Inferior parietal cortex (tissue), 1 donor: ENCODE results near the gene UNC5C.
A peak's percentile ranks its signal among the peaks of the same experiment; 100 is the strongest.

Experiments
- DNase-seq: peaks from one replicate; pipeline ENCODE4 v3.0.0-alpha.2; 2016; ENCODE audit errors: extremely low spot score

Gene UNC5C

DNA sequence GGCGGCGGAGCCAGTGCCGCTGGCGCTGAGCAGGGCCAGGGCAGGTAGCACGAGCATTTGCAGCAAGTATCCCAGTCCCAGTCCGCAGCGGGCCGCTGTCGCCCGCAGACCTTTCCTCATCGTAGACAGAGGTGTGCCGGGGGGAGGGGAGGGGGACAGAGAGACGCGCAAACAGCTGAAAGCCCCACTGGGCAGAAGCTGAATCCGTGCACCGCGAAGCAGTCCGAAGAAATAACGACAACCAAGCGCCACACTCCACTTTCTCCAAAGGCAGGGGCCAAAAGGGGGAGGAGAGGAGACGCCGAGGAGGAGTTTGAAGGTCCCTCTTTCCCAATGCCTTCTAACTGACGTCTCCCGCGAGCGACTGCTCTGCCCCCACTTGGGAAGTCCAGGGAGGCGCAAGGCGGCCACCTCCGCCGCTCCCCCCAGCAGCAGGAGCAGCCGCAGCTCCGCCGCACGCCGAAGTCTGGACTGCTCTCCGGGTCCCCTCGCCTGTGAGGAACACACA lies at the start of gene UNC5C:
TSS of gene UNC5C (minus strand) at position 236 of the 508 bp plus-strand sequence.
- peak; percentile 76 for DNase-seq

GRCh38 chr4:95596676-95597075 lies 47.9 kb upstream of the UNC5C start:
- DNase-seq: no peak

DNA sequence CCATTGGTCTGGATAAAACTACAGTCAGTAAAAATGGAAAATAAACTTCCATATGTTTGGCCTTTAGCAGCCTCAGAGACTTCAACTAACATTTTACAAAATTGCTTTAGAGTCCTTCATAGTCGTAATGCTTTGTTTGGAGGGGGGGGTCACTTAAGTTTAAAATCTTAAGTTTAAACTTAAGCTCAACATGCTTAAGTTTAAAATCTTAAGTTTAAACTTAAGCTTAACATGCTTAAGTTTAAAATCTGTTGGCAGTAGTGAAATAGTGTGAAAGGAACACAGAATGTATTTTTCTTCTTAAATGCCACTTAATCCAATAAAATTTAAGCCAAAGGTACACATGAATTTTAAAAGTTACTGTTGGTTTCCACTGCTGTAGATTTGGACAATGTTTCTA lies 45.9 kb upstream of the UNC5C start:
- no peak for DNase-seq

GRCh38 chr4:95594013-95594412 lies 45.2 kb upstream of the UNC5C start:
- DNase-seq: no peak

DNA sequence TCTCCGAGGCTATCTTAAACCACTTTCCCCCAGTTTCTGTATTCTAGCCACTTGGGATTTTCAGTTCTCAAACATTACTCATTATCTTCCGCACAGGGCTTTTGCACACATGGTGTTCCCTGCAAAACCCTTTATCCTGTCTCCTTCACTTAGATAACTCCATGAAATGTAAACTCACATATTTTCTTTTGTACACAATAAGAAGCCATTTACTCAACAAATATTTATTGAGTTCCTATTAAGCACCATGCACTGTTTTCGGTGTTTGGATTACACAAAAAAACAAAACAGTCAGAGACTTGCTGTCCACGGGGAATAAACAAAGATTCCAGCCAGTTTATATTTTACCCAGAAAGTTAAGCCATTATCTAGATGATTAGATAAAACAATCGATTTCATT lies 42.5 kb upstream of the UNC5C start:
- DNase-seq: no peak

GRCh38 chr4:95590615-95591014 lies 41.8 kb upstream of the UNC5C start:
- no peak for DNase-seq

DNA sequence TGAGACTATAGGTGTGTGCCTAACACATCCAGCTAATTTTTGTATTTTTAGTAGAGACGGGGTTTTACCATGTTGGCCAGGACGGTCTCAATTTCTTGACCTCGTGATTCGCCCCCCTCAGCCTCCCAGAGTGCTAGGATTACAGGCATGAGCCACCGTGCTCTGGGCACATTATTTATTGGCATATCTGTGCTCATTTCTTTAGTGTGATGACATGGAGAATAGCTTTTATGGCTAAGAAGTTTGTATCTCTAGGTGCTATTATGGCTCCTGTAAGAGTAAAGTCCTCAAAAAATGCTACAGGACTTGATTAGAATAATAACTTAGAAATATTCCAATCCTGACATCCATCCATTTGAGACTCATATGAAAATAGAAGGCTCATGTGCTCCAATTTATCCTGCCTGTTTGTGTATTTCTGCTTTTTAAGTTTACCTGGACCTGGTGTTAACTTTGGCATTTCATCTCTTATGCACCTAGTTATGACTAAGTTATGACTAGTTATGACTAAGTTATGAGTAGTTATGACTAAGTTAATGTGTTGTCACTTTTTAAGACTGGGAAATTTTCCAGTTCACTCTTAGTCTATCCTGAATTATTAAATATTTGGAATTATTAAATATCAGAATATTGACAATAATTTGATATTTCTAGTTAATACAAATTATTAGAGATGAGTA lies 36.4 kb upstream of the UNC5C start:
- no peak for DNase-seq

- DNase-seq: no peak
Observed at GRCh38 chr4:95580226-95580625, 31.5 kb upstream of the UNC5C start.

GRCh38 chr4:95572304-95572991 lies 23.7 kb upstream of the UNC5C start:
- DNase-seq: no peak

GRCh38 chr4:95571577-95571976 lies 22.8 kb upstream of the UNC5C start:
- DNase-seq: no peak

DNA sequence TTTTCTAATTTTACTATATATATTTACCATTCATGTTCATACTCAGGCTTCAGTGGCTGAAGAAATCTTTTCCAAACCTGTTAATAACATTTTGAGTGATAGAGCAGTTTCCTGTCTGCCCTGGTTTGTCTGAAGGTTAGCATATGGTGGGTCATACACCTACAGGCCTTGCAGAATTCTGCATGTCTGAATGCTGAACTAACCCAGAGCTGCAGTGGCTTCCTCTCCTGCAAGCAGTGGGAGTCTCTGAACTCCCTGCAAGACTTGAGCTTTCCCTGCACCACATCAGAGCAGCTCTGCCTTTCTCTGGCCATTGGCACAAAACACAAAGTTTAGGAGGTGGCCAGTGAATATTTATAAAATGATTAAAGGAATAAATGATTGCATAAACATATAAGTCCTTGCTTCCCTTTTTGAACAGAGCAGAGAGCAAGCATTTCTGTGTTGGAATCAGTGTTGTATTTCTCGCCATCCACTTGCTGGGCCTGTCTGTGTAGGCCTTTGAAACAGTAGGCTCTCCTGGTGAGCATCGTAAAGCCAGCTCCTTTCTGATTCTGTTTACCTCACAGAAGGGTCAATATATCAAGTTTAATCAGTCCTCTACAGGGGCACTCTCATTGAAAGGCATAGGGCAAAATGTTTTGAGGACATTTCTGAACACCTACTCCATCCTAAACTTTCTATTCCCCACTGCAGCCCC lies 15.0 kb upstream of the UNC5C start:
- DNase-seq: no peak

GRCh38 chr4:95560774-95561173 lies 12.0 kb upstream of the UNC5C start:
- no peak for DNase-seq

GRCh38 chr4:95556207-95556859 lies 7.6 kb upstream of the UNC5C start:
- no peak for DNase-seq

DNA sequence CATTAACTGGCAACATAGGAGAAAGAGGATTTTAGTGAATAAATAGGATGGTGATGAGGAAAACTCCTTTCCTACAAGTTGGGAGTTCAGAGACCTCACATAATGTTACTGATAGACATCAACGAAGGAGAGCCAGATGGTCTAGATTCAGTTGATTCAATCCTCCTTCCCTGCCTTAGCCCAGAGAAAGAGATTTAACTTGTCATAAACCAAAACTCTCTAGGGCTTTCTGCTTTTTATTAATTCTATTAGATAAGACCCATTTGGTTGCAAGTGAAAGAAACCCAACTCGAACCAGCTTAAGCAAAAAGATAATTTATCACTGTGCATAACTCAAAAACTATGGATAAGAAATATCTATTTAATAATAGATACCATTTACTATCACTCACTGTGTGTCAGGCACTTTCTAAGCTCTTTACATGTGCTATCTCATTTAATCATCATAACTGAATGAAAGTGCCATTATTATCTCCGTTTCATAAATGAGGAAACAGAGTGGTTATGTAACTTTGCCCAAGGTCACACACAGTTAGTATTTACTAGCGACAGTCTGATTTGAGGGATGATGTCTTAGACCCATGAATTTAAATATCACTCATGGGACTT lies 4.3 kb upstream of the UNC5C start:
- DNase-seq: no peak

- DNase-seq: no peak
Observed at GRCh38 chr4:95551653-95552052, 2.9 kb upstream of the UNC5C start.

- peak; percentile 61 for DNase-seq
Observed at GRCh38 chr4:95550115-95550987, 1.6 kb upstream of the UNC5C start.

DNA sequence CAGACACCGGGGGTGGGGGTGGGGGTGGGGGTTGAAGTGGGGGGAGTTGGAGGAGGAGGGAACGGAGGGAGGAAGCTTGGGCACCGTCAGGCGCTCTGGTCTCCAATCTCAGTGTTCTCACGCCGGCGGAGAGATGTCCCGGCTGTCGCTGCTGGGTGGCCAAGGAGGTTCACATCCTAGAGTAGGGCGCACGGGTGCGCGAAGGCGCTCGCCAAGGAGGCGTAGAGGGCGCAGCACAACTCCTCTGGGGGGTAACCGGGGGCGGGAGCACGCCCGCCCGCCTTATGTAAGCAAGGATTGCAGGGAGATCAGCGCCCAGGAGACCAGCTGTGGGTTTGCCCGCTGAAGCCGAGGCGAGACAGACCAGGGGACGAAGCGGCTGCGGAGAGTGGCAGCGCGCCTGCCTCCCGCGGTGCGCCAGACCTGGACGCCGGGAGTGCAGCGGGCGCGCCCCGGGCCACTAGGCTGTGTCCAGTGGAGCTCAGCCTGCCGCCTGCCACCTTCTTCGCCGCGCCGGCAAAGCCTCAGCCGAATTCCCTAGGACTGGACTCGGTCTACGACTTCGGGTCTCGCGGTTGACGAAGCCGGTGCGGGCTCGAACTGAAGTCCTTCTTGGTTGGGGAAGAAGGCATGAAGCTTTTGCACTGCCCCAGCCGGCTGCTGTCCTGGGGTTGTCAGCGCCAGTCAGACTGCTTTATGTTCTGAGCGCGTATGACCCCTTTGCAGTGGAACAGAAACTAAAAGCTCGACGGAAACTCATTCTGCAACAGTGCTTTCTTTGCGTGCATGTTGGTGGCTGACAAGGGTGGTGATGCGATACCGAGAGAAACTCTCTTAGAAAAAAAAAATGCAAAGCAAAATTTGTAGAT lies 707 bp upstream of the UNC5C start:
- DNase-seq: peak; percentile 69

- DNase-seq: peak; percentile 74
Observed at GRCh38 chr4:95547715-95548471, 880 bp downstream of the UNC5C start.
